Heart left ventricle (tissue), 13 donors: ENCODE measurements around the gene STRBP.

Experiments used
- CTCF ChIP-seq, 12 donors: fragments of 200-600 bp; sonication (generic) in 4 of 12; IDR thresholded peaks; one replicate each; pipeline versions ENCODE4 v1.5.0 to v1.8.0; 2018 to 2022; ENCODE audit warnings: antibody characterized with exemption in 12 of 12, mild to moderate bottlenecking in 5 of 12
- POLR2A ChIP-seq, 2 donors: fragments of 450-650 bp; IDR thresholded peaks; one replicate each; pipeline ENCODE4 v1.6.1; 2017; ENCODE audit warnings: antibody characterized with exemption in 2 of 2, mild to moderate bottlenecking in 2 of 2, moderate library complexity in 2 of 2
- donor health status: ischemic (EF 13 %, LVEDD 7.1; RV severe dilation, severe dysfunction).
- donor health status: DM: no; HTN: yes; CAD: no.
- donor health status: DM: no; HTN: no; CAD: no.
- donor health status: ischemic (EF 25% LVEDD 6.9; RV normal size, moderate dysfunction).
- donor health status: ischemic (EF 25% LVEDD 5.7; RV mildly dilated, moderate dysfunction).
- donor health status: ischemic (EF 35%, LVEDD 5.7; RV mildly dilated, moderate dysfunction).
- donor health status: nonischemic (EF 11% LVEDD 7.7; RV severe dilation, severe dysfunction).
- donor health status: DM: yes; HTN: yes; CAD: no.
- donor health status: PGD.
- donor health status: ischemic (EF 29% LVEDD 5.4; RV normal size, mild dysfunction).
- donor health status: nonischemic (EF 23%, LVEDD 6.1; RV moderate dilation, normal function).

- TF ChIP-seq CTCF (IDR thresholded peaks at IDR 0.05): no peak
- TF ChIP-seq POLR2A (IDR thresholded peaks at IDR 0.05): no peak
Observed at GRCh38 chr9:123314617-123315016, 46.2 kb upstream of the STRBP start.
